Vagina (tissue), 2 donors: Measurements from ENCODE around the gene MAP3K10. TPM values are rescaled to one million over a fixed set of nuclear protein-coding genes. Genes with fewer than 3 reads are reported as not detected.

Experiments
- DNase-seq, 2 donors: peaks; one replicate each; pipeline ENCODE4 v3.0.0-alpha.2; 2017; ENCODE audit errors: extremely low spot score in 2 of 2
- H3K27ac ChIP-seq: fragments of 200-600 bp; sonication (generic); one replicate; pipeline ENCODE4 v1.5.1; 2019
- H3K27me3 ChIP-seq: fragments of 200-600 bp; sonication (generic); one replicate; pipeline ENCODE4 v1.5.1; 2019
- H3K36me3 ChIP-seq, 2 donors: fragments of 200-600 bp; sonication (generic); one replicate each; pipeline ENCODE4 v1.5.1; 2017 to 2019
- H3K4me1 ChIP-seq: fragments of 200-600 bp; sonication (generic); one replicate; pipeline ENCODE4 v1.5.1; 2019
- H3K4me3 ChIP-seq, 2 donors: fragments of 200-600 bp; sonication (generic); 1 replicate in 1 of 2; 2 replicates in 1 of 2; pipeline ENCODE4 v1.5.1; 2016 to 2019
- H3K9me3 ChIP-seq: fragments of 200-600 bp; sonication (generic); one replicate; pipeline ENCODE4 v1.5.1; 2019
- CTCF ChIP-seq, 3 experiments: fragments of 450-650 bp in 2 of 3; fragments of 200-600 bp in 1 of 3; sonication (generic) in 1 of 3; IDR thresholded peaks; one replicate each; pipeline ENCODE4 v1.5.1; 2017 to 2019; ENCODE audit warnings: antibody characterized with exemption in 3 of 3, mild to moderate bottlenecking in 2 of 3, moderate library complexity in 2 of 3
- POLR2A ChIP-seq, 2 donors: fragments of 450-650 bp; IDR thresholded peaks; one replicate each; pipeline ENCODE4 v1.6.1; 2017; ENCODE audit warnings: antibody characterized with exemption in 2 of 2, mild to moderate bottlenecking in 2 of 2, moderate library complexity in 2 of 2
- POLR2AphosphoS5 ChIP-seq, 2 donors: sonication (generic); formaldehyde crosslinking; IDR thresholded peaks; one replicate each; pipeline ENCODE4 v1.9.0; 2017; ENCODE audit warnings: antibody characterized with exemption in 2 of 2, mild to moderate bottlenecking in 2 of 2, low read depth in 1 of 2; ENCODE audit not compliant: insufficient read depth in 1 of 2
- intact Hi-C: fragments of 100-400 bp; cut with DNase I; formaldehyde crosslinking; loops from one replicate; pipeline ENCODE4 v1.15.1; 2023
- total RNA-seq: library from RNA; depleted of rRNA; stranded (reverse); fragments of >200 nt; gene quantifications from one replicate; pipeline ENCODE4 v1.2.3, GENCODE V29; 2016

The MAP3K10 gene
- total RNA-seq, 1 donor from 2014 or later = 10.6 TPM

GRCh38 chr19:40228346-40228745, 37.1 kb downstream of the MAP3K10 start:
- peaks cover 26% of the 10 kb centered on the region for H3K4me1 ChIP-seq
- no peak overlapping the region for H3K4me3 ChIP-seq
- H3K27ac ChIP-seq = no peak overlapping the region
- H3K27me3 ChIP-seq = no peaks in the 10 kb centered on the region
- intact Hi-C loops = no loop called here
- H3K9me3 ChIP-seq = no peaks in the 10 kb centered on the region
- TF ChIP-seq CTCF (IDR thresholded peaks at IDR 0.05) (no peak), POLR2A (IDR thresholded peaks at IDR 0.05) (no peak), POLR2AphosphoS5 (IDR thresholded peaks at IDR 0.05; ENCODE audit: insufficient read depth in 1 of 2, low read depth in 1 of 2) (no peak)
- DNase-seq = no peak
- peaks cover 0 to 2% of the 10 kb centered on the region in 2 donors for H3K36me3 ChIP-seq

- Histone ChIP-seq H3K27ac (no peak overlapping the region), H3K27me3 (no peaks in the 10 kb centered on the region), H3K36me3 (peaks cover 0 to 5% of the 10 kb centered on the region in 2 donors), H3K9me3 (no peaks in the 10 kb centered on the region), H3K4me3 (no peak overlapping the region), H3K4me1 (peaks cover 25% of the 10 kb centered on the region)
- DNase-seq = no peak
- intact Hi-C loops = no loop called here
- TF ChIP-seq POLR2AphosphoS5 (IDR thresholded peaks at IDR 0.05; ENCODE audit: insufficient read depth in 1 of 2, low read depth in 1 of 2) (no peak), CTCF (IDR thresholded peaks at IDR 0.05) (no peak), POLR2A (IDR thresholded peaks at IDR 0.05) (no peak)
Observed at GRCh38 chr19:40228863-40229262, 37.6 kb downstream of the MAP3K10 start.

- Histone ChIP-seq H3K4me1 (peaks cover 25% of the 10 kb centered on the region), H3K36me3 (peaks cover 0 to 6% of the 10 kb centered on the region in 2 donors), H3K27me3 (no peaks in the 10 kb centered on the region), H3K27ac (no peak overlapping the region), H3K4me3 (no peak overlapping the region), H3K9me3 (no peaks in the 10 kb centered on the region)
- DNase-seq = no peak
- intact Hi-C loops = no loop called here
- TF ChIP-seq CTCF (IDR thresholded peaks at IDR 0.05) (no peak), POLR2A (IDR thresholded peaks at IDR 0.05) (no peak)
Observed at GRCh38 chr19:40229484-40229883, 38.3 kb downstream of the MAP3K10 start.

GRCh38 chr19:40229926-40230417, 38.7 kb downstream of the MAP3K10 start:
- Histone ChIP-seq H3K4me1 (peaks cover 25% of the 10 kb centered on the region), H3K36me3 (peaks cover 0 to 11% of the 10 kb centered on the region in 2 donors), H3K27me3 (no peaks in the 10 kb centered on the region), H3K27ac (no peak overlapping the region), H3K4me3 (no peak overlapping the region), H3K9me3 (no peaks in the 10 kb centered on the region)
- intact Hi-C loops = no loop called here
- no peak for DNase-seq
- TF ChIP-seq POLR2A (IDR thresholded peaks at IDR 0.05) (no peak), CTCF (IDR thresholded peaks at IDR 0.05) (no peak), POLR2AphosphoS5 (IDR thresholded peaks at IDR 0.05; ENCODE audit: insufficient read depth in 1 of 2, low read depth in 1 of 2) (no peak)

GRCh38 chr19:40231057-40231456, 39.8 kb downstream of the MAP3K10 start:
- no peak overlapping the region for H3K27ac ChIP-seq
- H3K36me3 ChIP-seq = peaks cover 0 to 22% of the 10 kb centered on the region in 2 donors
- no peak overlapping the region for H3K4me3 ChIP-seq
- no peaks in the 10 kb centered on the region for H3K9me3 ChIP-seq
- DNase-seq = no peak
- no peaks in the 10 kb centered on the region for H3K27me3 ChIP-seq
- intact Hi-C loops = no loop called here
- peaks cover 17% of the 10 kb centered on the region for H3K4me1 ChIP-seq
- TF ChIP-seq POLR2AphosphoS5 (IDR thresholded peaks at IDR 0.05; ENCODE audit: insufficient read depth in 1 of 2, low read depth in 1 of 2) (no peak), POLR2A (IDR thresholded peaks at IDR 0.05) (no peak), CTCF (IDR thresholded peaks at IDR 0.05) (no peak)
